Stimulated activated CD4-positive, alpha-beta T cell treated with anti-CD3 and anti-CD28 coated beads, Interleukin-15, amount 100 ng/mL, for 1 hour (primary cell): ENCODE results near the gene TNFRSF18.

ENCODE experiments used
- DNase-seq, 2 donors: peaks; one replicate each; pipeline ENCODE4 v3.0.0-alpha.2; 2020; ENCODE audit warnings: low read depth in 1 of 2, low spot score in 1 of 2

TNFRSF18 gene

DNA sequence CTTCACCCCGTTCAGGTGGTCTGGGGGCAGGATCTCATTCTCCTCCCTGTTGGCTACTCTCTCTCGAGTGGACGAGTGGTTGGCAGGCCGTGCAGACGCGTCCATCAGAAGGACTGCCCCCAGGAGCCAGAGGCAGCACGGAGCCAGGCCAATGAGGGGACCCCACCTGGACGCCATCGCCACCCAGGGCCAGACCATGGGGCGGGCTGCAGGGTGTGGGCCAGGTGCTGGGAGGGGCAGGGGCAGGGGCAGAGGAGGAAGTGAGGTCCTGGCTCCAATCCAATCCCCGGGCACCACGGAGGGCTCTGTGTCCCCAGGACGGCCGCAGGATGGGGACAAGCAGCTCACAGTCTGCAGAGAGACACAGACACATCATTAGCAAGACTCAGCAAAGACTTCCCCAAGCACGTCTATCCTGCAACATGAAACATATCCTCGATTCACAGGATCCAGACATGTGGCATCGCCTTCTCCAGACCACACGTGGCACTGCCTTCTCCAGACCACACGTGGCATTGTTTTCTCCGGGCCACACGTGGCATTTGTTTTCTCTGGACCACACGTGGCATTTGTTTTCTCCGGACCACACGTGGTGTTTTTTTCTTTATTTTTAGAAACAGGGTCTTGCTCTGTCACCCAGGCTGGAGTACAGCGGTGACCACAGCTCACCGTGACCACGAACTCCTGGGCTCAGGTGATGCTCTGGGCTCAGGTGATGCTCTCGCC, 22.4 kb upstream of the TNFRSF18 start:
- no peak for DNase-seq

DNA sequence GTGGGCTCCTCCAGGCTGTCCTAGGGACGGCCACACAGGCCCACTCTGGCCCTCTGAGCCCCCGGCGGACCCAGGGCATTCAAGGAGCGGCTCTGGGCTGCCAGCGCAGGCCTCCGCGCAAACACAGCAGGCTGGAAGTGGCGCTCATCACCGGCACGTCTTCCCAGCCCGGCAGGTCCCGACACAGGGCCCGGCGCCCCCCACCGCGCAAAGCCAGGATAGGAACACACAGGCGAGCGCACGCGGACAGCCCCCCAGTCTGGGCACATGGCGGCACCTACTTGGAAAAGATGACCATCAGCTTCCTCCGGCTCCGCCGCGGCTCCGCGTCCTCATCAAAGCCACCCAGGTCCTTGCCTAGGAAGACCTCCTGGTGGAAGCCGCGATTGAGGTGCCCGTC, 21.8 kb upstream of the TNFRSF18 start:
- no peak for DNase-seq

DNA sequence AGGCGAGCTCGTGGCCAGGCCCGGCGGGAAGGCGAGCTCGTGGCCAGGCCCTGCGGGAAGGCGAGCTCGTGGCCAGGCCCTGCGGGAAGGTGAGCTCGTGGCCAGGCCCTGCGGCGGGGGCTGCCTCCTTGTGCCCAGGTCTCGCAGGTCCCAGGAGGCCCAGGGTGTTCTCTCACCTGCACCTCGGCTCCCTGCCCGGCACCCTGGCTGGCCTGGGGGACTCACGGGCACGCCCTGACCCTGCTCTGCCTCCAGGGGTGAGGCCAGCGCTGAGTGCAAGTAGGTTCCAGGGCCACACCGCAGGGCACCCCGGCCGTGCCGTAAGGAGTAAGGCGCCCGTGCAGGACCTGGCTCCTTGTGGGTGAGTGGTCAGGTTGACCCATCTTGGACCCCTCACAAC, 21.0 kb upstream of the TNFRSF18 start:
- DNase-seq = no peak

DNA sequence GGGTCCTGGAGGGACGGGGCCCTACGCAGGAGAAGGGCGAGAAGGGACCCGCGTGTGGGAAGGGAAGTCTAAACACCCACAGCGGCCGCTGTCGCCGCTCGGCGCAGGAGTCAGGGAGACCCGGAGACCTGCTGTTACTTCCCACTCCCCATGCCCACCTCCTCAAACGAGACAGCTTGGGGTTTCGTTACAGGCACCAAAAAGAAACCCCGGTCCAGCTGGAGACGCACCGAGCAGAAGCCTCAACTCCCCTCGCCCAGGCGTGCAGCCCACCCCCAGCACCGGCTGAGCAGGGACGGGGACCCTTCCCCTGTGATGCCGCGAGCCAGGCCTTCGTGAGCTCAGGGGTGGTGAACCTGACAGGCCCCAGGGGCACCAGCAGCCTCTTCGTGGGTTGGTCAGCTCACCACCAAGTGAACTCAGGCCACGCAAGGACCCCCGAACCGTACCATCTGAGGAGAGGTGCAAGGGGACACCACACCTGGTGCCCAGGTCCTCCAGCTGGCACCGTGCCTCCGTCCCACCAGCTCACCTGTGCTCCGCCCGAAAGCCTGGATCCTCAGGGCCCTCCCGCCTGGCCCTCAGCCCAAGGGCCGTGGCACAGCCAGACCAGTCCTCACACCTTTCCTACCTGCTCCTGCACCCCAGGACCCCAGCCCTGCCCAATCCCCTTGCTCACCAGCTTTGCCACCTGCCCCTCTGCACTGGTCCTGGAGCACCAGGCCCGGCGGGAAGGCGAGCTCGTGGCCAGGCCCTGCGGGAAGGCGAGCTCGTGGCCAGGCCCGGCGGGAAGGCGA, 20.4 kb upstream of the TNFRSF18 start:
- no peak for DNase-seq

DNA sequence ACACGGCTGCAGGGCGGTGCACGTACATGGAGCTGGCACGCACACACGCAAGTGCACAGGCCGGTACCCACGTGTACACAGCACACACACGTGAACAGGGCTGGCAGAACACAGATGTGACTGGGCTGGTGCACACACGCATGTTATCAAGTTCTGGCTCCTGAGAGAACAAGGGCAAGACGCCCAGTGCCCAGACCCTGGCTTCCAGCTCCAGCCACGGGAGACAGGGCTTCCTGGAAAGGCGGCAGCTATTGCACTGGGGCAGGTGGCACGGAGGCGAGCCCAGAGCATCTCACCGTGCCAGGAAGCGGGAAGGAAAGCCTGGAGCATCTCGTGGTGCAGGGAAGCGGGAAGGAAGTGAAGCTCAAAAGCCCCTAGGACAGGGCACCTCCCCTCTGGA, 19.5 kb upstream of the TNFRSF18 start:
- no peak for DNase-seq

DNA sequence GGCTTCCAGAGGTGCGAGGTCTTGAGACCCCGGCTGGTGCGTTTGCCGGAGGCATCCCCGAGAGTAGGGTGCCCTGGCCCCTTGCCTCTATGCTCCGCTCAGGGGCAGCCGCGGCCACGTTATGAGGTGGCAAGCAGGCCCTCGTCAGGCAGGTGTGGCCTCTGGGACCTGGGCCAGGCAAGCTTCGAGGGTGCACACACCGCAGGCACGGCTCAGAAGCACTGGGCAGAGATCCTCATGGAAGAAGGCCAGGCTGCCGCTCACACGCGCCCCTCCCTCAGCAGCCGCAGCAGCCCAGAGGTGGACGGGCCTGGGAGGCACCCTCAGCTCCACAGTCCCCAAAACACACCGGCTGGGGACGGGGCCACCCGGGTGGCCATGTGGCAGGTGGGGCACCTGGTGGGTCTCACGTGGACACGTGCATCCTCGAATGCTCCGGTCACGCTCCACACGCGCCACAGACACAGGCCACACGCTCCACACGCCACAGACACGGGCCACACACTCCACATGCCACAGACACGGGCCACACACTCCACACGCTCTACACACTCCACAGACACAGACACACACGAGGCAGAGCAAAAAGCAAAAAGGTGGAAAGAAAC, 18.9 kb upstream of the TNFRSF18 start:
- DNase-seq = no peak

DNA sequence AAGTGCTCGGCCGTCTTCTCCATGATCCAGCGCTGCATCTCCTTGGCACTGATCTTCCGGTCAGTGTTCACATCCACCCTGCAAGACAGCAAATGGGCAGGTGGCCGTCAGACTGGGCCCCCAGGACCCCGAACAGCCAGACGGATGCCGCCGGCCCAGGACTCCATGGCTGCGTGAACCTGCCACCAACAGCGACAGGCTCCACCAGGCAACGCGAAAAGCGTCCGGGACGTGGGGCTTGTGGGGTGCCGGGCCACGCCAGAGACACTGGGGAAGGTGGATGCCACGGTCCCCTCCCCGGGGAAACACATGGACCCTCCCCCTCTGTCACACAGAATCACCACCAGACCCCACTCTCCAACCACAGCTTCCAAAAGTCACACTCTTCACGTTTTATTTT, 17.5 kb upstream of the TNFRSF18 start:
- DNase-seq = no peak

DNA sequence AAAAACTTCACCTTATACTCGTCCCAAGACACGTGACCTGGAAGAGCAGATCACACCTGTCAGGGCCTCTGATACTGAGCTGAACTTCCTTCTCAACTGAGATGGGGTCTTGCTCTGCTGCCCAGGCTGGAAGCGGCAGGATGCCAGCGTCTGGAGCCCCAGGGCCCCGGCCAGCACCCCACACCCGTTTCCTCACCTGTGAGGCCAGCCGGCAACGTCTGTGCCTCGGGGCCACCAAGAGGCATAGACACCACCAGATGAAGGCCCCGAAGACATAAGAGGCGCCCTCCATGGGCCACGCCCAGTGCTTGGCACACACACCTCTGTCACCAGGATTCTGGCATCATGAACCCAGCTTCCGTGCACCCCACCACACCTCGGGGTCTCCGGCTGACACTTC, 16.9 kb upstream of the TNFRSF18 start:
- DNase-seq = no peak

DNA sequence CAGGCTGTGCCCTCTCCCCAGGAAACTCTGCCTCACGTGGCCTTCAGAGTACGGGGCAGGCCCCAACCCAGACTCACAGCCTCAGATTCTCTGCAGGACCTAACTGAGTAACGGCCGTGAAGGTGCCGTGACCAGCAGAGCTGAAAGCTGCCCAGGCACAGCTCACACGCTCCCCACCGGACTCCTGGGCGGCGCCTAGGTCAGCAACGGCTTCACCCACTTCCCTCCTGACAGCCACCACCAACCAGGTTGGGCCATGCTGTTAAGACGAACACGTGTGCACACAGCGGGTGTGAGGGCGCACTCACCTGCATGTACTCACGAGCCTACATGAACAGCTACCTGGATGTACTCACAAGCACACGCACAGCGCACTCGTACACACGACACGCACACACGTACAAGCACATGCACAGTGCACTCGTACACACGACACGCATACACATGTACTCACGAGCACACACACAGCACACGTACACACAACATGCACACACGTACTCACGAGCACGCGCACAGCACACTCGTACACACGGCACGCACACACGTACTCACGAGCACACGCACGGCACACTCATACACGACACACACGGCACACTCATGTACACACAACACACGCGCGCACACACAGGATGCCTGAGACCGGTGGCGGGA, 16.3 kb upstream of the TNFRSF18 start:
- DNase-seq = no peak

DNA sequence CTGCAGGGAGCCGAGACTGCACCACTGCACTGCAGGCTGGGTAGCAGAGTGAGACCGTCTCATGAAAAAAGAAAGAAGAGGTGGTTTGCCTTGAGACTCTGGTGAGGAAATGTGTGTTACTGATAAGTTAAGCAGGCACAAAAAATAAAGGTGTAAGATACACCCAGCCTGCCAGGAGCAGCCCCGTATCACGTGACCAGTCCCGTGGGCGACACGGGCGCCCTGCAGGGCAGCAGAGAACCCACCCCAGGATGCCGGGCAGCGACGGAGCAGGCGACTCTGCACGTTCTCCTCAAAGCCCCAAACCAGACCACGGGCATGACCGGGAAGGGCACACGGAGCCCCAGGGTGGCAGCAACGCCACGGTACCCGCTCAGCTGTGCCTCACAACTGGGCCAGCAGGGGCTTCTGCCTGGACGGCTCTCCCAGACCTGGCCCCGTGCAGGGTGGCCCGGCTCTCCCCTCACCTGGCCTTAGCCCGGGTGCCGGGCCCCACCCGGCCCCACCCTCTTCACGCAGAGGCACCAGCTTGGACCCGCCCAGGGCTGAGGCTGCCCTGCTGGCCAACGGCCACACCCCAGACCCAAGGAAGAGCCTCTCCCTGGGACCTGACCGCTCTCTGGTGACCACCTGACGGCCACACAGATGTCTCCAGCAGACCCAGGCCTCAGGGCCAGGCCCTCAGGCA, 15.6 kb upstream of the TNFRSF18 start:
- DNase-seq = no peak

DNA sequence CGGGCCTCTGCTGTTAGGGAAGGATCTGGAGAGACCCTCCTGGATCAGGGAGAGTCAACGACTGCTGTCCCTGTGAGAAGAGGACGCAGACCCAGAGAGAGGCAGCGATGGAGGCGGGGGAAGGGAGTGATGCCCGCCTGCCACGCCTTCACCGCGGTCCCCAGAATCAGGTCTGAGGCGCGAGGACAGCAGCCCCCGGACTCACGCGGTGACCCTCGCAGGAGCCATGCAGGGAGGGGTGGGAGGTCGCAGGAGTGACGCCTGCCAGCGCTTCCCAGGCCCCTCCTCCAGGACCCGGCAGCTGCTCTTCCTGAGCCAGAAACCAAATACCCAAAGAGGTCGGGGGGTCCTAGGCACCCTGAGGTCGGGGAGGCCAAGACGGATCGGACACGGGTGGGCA, 13.8 kb upstream of the TNFRSF18 start:
- DNase-seq = no peak

DNA sequence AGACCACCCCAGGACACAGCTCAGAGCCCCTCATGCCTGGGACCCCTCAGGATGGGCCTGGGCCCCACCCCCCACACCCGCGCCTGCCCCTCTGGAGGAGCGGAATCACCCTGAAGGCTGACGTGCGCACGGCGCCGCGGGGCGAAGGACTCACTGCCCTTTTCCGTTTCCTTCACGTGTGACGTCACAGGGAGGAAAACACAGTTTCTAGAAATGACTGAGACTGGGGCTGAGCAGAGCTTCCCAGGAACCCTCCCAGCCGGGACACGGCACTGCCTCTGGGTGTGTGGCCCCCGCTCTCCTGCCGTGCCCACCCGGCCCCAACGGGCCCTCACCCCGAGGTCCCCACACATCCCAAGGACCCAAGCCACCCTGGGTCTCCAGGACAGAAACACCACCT, 12.9 kb upstream of the TNFRSF18 start:
- DNase-seq = peak in 1 of 2 donors; percentile 39

DNA sequence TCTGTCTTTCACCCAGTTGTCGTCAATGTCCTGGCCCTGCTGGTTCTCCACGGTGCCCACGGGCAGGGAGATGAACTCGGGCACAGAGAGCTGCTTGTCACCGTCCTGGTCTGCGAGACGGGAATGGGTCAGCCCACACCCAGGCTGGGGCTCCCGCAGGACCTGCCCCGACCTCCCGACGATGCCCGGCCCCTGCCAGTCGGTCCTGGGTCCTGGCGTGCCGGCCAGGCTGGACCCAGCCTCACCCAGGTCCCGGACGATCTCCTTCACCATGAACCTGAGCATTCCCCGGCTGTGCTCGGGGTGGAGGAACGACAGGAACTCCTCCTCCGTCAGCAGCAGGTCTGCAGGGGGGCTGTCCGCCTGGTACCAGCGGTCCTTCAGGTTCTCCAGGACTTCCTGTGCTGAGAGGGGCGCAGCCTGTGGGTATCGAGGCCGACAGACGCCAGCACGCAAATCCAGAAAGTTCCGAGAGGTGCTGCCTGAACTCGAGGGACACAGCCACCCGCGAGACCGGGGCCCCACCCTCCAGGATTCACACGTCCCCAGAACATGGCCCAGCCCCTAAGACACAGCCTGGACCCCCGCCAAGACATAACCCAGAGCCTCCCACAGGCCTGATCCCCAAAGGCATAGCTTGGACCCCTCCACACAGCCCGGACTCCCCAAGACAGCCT, 12.3 kb upstream of the TNFRSF18 start:
- DNase-seq = no peak

DNA sequence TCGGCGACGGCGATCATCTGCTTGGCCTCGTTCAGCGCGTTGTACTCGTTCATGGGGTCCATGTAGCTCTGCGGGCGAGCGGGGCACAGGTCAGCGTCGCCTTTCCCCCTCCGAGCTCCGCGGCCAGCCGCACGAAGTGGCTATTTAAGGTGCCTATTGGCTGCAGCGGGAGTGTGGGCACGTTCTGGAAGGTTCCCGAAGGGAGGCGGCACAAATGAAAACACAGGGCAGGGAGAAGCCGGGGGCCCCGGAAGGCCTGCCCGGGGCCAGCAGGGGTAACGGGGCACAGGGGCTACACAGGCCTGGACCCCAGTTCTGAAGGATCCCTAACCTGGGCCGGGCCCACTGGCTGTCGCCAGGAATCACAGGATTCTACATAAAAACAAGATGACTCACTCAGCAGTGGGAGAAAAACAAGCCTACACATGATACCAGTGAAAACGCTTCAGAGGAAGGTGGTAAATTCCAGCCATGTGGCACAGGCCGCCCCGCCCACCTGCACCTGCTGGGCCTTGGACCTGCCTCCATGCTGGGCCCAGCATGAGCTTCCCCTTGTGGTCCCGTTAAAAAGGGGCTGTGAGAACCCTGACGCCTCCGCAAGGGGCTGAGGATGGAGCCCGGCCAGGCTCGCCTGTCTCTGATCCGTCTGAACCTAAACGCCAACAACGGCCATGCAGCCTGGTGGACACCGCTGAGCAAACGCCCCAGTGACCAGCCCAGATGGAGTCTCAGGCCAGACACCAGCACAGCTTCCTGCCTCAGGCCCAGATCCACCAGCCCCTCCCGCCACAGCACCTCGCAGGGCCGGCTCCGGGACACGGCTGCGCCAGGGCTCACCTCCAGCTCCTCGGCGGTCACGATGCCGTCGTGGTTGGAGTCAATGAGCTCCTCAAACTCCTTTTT, 11.5 kb upstream of the TNFRSF18 start:
- peak in 1 of 2 donors; percentile 51 for DNase-seq

DNA sequence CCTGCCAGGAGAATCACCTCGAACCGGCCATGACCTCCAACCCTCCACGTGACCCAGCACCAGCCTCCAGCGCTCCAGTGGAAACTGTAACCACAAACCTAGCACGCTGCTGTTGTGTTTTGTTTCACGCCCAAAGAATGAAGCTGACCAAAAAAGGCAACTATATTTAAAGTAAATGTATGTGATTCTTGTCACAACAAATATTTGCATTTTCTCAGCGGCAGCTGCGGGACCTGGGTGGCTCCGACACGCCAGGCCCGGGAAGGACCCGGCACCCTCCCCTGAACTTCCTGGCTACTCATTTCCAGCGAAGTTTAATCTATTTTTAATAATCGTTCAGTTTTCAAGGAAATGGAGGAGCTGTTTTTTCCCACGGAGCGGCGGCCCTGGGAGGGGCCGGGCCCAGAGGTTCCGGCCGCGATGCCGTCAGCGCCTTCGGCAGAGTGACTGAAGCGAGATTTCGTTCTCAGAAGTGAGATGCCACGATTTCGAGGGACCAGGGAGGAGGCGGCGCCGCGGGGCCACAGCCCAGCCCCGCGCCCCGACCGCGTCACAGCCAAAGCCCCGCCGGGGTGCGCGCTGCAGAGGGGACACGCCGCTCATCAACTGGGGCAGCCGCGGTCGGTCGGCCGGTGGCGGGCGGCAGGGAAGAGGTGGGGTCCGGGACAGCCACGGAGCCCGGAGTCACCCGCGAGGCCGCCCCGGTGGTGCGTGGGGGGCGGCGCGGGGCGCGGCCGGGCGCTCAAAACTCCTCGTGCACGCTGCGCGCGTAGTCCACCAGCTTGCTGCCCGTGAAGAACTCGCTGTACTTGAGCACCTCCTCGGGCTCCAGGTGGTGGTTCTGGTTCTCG, 10.6 kb upstream of the TNFRSF18 start:
- DNase-seq = peak in 1 of 2 donors; percentile 48

DNA sequence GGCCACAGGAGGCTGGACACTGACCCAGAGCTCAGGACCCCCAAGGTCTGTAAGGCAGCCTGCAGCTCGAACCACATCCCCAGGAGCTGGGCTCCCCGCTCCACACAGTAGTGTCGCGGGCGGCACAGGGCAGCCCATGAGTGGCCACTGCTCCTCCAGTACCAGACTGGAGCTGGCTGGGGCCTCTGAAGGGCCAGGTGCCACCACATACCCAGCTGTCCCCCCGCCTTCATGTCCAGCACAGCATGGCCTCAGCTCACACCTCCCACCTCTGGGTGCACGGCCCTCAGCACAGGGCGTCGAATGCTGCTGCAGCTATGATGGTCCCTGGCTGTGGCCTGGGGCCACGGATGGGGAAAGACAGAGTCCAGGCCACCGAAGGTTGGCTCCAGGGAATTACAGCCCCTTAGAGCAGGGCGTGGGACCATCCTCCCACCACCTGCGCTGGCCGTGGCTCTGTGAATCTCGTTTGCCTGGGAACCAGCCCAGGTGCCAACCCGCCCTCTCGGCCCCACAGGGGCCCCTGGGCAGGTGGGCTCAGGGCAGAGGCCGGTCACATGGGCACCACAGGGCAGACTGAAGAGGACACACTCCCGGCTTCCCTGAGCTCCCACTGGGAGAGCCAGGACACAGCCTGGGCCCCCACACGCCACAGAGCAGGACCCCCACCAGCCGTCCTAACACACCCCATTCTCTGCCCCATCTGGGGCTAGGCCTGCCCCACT, 9.7 kb upstream of the TNFRSF18 start:
- DNase-seq = no peak

DNA sequence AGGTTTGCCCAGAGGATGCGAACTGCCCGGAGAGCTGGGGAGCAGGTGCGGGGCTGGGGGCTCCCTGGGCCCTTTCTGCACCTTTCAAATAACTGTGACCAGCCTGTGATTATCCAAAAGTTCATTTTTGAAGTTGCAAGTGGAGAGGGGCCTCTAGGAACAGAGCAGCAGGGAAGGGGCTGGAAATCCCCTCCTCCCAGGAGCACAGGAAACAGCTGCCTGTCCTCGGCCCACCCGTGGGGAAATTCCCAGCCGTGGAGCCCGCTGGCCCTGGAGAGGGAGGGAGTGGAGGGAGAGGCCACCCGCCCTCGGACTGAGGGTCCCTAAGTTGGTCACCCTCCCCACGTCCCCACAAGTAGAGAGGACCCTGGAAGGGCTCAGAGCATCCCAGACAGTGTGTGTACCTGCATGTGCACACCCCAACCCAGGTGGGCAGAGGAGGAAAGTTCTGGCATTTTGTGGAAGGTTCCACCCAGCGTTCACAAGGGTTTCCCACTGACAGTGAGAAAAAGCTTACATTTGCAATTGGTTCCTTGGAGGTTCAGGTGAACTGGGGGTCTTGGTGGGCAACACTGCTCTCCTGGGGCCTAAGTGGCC, 8.8 kb upstream of the TNFRSF18 start:
- no peak for DNase-seq
